GM19351 (cell line): ENCODE results near the gene NCBP3.
A peak's percentile ranks its signal among the peaks of the same experiment; 100 is the strongest.

Source experiments
- ATAC-seq: cut with Tn5 transposase; IDR thresholded peaks from one replicate; pipeline ENCODE4 v1.9.1; 2021; ENCODE audit warnings: mild to moderate bottlenecking, moderate library complexity; ENCODE audit not compliant: unreplicated experiment

The NCBP3 gene, protein sequence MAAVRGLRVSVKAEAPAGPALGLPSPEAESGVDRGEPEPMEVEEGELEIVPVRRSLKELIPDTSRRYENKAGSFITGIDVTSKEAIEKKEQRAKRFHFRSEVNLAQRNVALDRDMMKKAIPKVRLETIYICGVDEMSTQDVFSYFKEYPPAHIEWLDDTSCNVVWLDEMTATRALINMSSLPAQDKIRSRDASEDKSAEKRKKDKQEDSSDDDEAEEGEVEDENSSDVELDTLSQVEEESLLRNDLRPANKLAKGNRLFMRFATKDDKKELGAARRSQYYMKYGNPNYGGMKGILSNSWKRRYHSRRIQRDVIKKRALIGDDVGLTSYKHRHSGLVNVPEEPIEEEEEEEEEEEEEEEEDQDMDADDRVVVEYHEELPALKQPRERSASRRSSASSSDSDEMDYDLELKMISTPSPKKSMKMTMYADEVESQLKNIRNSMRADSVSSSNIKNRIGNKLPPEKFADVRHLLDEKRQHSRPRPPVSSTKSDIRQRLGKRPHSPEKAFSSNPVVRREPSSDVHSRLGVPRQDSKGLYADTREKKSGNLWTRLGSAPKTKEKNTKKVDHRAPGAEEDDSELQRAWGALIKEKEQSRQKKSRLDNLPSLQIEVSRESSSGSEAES

DNA sequence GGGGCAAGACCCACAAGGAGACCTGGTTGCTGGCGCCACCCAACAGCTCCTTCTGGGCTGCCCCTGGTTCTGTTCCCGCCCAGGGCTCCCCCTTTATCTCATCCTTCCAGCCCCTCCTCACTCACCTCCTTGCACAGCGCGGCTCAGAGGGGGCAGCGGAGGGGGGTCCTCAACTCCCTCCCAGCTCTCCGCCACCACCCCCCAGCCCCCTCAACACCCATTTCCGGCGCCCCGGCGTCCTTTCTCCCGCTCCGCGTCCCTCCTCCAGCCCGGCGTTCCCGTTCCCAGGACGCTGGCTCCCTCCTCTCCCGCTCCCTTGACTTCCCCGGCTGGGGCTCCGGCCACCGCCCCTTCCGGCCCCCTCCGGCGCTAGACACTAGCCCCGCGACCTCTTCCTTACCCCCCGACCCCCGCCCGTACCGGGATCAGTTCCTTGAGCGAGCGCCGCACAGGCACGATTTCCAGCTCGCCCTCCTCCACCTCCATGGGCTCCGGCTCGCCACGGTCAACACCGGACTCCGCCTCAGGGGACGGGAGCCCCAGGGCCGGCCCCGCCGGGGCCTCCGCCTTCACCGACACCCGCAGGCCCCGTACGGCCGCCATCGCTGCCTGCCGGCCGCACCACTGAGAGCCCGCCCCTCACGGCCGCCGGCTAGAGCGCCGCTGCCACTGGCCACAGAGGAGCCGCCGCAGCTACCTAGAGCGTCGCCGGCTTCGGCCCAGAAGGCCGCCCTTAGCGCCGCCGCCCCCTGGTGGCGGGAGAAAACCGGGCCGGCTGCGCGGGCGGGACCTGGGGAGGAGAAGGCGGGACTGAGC is at the start of gene NCBP3:
TSS of gene NCBP3 (minus strand) at position 626 of the 816 bp plus-strand sequence. CDS start at position 603, 23 bp downstream.
- ATAC-seq: peak; percentile 90

DNA sequence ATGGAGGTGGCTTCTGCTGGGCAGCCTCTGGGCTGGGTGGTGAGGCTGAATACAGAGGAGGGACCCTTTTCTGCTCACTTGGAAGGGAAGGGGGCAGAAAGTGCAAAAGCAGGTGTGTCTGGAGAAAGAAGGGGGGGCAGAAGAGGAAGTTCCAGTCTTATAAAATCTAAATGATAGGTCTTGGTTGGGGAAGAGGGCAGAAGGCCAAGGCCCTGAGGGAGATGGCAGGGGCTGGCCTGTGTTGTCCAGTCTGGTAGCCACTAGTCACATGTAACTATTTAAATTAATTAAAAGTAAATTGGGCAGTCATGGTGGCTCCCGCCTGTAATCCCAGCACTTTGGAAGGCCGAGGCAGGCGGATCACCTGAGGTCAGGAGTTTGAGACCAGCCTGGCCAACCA is 49.3 kb upstream of the NCBP3 start:
- no peak for ATAC-seq

DNA sequence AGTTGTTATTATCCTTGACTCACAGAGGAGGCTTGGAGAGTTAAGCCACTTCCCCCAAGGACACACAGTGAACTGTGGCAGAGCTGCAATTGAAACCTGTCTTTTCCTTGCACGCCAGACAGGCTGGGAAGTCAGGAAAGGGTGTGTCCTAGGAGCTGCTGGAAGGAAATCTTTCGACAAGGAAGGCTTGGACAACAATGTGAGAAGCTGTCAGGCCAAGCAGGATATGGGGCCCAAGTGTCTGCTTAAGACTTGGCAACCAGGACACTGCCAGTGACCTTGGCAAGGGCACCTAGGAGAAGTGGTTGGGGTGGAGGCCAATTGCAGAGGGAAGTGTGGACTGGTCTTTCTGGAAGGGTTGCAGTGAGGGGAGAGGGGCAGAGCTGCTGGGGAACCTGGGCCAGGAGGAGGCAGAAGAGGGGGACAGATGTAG is 48.9 kb upstream of the NCBP3 start:
- ATAC-seq: no peak

DNA sequence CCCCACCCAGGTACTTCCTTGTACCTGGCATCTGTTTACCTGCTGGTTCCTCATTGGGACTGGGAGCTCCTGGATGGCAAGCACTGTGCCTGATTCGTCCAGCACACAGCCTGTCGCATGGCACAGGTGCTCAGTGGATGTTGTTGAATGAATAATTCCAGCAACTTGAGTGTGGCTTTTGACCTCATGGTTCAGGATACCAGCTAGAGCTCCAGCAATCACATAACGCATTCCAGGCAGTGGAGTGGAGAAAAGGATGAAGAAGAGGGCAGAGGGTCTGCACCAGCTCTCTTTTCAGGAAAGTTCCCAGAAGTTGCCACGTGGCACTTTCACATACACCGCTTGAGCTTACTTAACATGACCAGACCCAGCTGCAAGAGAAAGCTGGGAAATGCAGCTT is 48.1 kb upstream of the NCBP3 start:
- ATAC-seq: no peak

DNA sequence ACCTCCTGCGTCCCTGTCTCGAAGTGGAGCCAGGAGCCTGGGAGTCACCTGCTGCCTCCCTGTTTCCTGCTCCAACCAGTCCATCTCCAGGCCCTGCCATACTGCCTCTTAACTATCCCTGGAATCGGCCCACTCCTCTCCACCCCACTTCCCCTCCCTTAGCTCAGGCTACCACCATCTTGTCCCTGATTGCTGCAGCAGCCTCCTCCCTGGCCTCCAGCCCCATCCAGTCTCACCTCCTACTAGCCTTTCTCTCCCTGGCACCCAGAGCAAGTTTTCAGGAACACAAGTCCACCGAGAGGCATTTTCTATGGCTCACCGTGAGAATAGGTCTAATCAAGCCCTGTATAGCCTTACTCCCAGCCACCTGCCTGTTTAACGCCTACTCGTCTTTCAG is 47.7 kb upstream of the NCBP3 start:
- no peak for ATAC-seq

DNA sequence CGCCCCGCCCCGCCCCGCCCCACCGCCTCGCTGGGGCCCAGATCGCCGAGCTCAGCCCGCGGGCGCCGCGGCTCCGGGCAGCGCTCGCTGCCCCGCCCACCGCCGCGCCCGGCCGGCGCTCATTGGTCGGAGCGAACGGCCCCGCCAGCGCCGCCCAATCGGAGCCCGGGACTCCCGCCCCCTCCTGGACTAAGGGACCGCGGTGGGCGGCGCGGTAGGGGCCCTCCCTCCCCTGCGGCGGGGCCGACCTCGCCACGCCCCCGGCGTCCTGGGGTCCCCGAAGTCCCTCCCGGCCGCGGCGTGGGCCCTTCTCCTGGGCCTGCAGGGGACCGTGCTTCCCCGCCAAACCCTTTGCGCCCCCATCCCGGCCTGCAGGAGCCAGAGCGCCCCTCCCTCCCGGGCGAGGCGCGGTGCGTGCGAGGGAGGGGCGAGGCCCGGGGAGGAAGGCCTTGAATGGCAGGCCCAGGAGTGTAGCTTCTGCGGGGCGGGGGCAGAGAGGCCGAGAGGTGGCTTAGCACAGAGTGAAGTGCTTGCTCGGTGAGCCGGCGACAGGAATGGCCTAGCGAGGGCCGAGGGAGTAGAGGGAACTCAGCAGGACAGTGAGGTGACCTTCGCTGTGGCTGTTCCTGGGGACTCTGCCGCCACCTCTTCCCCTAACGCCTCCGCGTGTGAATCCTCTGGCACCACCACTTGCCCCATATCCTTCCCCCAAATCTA is 47.1 kb upstream of the NCBP3 start, which contains the start of gene CAMKK1:
TSS of gene CAMKK1 (minus strand) at position 51 of the 717 bp plus-strand sequence. CDS start 7,366 bp downstream, outside the sequence.
- ATAC-seq: peak; percentile 88

DNA sequence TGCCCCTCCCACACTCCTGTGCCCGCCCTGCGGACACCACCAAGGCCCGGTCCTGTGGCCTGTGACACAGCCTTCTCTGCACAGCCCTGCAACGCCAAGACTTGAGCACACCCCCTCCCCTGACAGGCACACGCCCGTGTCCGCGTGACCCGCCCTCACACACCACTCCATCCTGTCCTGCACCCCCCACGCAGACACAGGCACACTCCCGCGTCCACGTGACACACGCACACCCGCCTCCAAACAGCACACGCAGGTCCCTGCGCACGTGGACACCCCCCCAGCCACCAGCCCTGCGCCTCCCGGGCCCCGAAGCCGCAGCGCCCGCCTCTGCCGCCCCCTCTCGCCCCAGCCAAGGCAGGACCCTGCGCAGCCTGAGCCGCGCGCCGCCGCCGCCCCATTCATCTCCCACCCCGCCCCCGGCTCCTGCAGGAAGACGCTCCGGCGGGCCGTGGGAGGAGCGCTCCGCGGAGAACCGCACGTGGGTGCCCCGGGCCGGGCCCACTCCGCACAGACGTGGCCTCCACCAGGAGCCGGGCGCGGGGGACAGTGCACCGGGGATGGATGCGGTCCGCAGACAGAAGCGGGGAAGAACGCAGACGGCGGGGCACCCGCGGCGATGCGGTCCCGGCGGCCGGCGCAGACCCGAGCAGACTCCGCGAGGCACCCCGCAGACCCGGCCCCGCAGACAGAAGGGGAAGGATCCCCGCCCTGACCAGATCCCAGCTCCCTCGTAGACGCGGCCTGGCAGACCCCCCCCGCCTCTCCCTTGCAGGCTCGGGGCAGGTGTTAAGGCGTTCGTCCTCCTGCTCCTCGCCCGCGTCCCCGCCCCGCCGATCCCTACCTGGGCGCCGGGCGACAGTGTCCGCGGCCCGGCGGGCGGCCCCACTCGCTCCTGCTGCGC is 46.3 kb upstream of the NCBP3 start:
- ATAC-seq: no peak

DNA sequence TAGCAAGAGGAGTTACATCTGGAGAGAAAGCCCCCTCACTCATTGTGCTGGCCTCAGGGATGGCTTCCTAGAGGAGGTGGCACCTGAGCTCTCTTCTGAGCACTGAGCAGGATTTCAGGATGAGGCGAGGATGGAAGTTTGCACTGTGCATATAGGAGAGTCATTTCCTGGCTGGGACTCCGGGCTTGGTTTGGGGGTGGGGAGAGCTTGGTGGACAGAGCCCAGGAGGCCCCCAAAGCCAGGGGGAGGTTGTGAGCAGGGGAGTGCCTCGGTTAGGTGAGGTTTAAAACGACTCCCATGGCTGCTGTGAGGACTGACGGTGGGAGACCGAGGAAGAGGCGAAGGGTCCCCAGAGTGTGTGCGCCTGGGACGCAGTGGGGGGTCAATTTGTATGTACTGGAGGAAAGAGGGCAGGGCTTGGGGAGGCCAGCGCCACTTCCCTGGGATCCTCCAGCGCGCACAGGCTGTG is 45.6 kb upstream of the NCBP3 start:
- no peak for ATAC-seq

DNA sequence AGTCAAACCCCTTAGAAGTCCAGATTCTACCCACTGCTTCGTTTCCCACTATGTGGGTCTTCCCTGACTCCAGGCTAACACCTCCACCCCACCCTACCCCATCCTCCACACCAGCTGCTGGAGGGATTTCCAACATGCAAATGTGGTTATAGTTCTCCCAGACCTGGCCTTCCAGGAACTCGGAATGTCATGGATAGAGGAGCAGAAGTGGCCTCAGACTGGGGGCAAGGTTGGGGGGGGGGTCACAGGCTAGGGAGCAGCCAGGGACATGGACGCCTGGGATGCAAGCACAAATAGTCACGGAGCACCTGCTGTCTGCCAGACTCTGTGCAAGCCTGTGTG is 44.8 kb upstream of the NCBP3 start:
- ATAC-seq: no peak

DNA sequence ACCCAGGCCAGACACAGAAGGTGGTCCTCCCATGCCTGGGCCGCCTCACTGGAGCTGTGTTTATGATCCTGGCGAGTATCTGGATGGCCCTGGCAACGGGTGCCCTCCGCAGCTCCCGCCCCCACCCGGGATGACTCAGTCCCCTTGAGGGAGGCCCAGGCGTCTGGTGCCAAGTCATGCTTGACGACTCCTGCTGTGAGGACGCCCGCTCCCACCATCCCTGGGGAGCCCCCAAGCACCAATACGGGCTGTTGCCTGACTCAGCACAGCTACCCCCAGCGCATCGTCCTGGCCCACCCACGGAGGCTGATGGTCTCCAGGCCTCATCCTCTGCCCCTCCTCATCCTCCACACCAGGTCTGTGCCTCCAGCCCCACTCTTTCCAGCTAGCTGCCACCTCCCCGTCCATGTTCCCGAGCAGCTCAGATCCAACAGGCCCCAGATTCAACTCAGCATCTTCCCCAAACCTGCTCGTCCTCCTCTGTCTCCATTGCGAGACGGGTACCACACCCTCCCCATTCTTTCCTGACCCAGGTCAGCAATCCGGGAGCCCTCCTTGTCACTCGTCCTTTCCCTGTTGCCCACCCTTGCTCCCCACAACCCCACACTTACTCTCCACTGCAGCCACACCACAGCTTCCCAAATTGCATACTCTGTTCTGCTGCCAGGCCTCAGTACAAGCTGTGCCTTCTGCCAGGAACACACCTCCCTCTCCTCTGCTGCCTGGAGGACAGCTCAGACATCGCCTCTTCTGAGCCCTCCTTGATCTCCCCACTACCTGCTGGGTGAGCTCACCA is 44.2 kb upstream of the NCBP3 start:
- ATAC-seq: no peak

DNA sequence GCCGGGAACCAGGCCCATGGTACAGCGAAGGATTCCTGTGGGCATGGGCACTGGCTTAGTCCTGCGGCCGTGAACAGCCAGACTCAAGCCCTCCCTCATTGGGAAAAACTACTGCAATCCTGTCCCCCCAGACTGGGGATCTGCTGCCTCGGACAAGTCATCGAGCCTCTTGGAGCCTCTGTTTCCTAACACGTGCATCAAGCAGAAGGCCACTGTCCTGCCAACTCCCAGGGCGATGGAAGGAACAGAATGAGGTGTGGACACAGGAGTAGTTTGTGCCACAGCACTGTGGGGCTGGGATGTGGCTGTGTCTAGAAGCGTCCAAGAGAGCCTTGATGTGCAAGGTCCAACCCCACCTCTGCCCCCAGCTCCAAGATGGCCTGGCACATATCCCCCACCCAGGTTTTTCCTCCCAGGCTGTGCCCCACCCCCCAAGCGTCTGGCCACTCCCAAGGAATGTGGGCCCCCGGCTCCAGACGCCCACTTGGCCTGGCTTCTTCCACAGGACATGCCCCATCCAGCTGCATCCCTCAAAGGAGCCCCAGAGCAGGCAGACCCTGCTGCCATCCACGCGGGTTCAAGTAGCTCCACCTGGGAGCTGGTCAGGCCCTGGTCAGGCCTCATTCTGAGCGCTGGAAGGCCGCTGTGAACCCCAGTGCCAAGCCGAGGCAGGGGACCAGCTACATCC is 43.4 kb upstream of the NCBP3 start:
- no peak for ATAC-seq

DNA sequence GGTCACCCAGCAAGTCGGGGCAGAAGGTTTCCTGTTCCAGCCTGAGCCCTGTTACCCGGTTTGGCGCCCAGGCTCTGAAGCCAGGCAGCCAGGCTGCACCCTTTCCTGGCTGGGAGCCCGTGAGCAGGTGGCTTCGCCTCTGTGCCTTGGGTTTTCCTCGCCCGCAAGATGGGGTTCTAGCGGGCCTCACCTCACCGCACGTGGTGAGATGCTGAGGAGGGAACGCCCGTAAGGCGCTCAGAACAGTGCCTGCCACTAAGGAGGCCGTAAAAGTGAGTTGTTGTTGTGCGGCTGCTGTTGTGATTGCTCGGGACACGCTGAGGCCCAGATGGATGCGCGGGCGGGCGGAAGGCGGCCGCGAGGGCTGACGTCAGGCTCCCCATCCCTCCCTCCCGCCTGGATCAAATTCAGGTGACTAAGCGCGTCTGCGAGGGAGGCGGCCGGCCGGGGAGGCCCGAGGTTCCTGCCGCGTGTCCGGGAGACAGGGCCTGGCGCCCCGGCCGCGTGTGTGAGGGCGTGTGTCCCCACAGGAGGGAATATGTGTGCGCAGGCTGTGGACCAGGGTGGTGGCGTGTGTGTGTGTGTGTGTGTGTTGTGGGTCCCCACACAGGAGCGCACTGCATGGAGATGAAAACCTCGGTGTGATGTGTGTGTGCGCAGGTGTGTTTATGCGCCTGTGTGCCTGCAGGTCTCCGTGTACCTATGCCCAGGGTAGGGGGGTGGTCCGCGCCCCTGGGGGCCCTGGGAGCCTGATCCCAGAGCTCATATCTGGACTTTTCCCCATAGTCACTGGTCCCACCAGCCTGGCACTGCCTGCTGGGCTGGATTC is 42.5 kb upstream of the NCBP3 start:
- ATAC-seq: no peak

DNA sequence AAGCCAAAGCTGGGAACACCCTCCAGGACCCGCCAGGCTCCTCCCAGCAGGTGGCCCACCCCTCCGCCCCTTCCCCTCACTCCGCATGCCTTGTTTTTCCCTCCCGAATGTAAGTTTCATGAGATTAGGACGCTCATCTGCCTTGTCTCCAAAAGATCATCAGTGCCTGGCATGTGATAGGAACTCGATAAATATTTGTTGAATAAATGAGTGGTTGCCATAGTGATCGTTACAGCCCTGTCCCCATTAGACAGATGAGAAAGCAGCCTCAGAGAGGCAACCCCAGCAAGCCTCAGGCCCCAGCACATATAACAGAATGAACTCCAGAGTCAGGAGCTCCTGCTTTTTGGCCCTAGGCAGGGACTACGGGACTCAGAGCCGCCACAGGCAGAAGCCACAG is 41.8 kb upstream of the NCBP3 start:
- no peak for ATAC-seq

DNA sequence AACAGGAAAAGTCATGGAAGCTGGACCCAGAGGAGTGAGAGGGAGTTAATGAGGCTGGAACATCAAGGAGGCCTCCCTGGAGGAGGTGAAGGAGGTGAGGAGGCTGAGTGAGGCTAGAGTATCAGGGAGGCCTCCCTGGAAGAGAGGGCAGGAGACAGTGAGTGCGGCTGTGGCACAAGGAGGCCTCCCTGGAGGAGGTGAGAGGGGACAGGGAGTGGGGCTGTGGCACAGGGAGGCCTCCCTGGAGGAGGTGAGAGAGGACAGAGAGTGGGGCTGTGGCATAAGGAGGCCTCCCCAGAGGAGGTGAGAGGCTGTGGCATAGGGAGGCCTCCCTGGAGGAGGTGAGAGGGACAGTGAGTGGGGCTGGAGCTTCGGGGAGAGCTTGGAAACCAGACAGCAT is 41.3 kb upstream of the NCBP3 start:
- ATAC-seq: no peak

DNA sequence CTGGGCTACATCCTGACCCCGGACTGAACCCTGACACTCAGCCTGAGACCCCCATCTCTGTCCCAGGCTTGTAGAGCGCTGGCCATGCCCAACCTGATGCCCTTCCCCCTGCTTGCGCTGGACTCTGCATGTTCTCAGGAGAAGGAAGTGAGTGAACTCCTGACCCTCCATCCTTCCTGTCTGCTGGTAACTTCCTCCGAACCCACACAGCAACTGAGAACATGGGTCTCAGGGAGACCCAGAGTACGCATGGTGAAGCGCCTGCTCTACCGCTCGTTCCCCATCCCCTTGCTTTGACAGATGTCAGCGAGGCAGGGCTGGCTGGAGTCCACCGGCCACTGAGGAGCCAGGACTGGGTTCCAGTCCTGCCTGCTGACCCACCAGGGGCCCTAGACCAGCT is 40.7 kb upstream of the NCBP3 start:
- no peak for ATAC-seq

DNA sequence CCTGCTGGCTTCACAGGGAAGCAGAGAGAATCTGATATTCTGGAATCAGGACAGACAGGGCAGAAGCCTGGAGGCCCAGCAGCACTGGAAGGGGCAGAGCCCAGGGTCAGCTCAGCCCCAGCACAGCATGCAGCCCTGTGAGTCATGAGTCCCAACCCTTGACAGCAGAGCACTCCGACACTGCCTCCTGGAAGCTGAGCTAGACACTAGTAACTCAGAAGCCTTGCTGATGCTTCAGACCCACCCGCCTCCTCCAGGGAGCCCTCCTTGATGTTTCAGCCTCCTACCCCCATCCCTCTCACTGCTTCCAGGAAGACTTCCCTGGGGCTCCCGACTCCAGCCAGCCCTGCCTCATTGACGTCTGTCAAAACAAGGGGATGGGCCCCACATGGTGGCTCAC is 39.9 kb upstream of the NCBP3 start:
- no peak for ATAC-seq

DNA sequence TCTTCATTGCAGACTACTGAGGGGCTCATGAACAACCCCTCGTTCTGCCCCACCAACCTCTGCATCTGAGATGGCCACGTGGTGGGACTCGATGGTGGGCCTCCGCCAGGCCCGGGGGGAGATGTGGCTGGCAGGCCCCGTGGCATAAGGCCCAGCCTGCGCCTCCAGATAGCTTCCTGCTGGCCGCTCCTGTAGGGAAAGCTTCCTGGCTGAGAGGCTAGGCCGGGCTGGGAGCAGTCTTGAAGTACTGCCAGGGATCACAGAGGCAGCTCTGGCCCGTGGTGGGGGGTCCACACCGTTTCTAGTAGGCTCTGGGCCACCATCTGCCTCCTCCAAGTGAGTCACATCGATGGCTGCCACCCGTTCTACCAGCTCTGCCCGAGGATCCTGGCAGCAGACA is 39.2 kb upstream of the NCBP3 start:
- no peak for ATAC-seq

DNA sequence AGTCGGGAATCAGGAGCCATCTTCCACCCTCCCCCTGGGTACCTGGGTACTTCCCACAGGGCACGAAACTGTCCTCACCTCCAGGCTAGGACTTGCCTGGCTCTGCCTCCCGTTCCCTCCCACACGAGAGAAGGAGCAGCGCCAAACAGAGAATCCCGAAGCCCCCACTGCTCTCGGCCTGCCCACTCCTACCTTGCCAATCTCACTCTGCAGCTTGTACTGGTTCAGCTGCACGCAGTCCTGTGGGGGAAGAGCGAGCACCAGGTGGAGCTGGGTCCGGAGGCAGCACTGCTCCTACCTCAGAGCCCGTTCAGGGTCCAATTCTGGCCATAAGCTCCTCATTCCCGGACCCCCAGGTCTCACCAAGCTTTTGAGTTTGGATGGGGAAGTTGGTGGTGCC is 38.1 kb upstream of the NCBP3 start:
- ATAC-seq: no peak
